DOHH2 (cell line): ENCODE measurements around the gene SF3A1.

Experiments
- CTCF ChIP-seq: fragments of 200-600 bp; sonication (generic); IDR thresholded peaks from one replicate; pipeline ENCODE4 v1.5.1; 2014; ENCODE audit warnings: antibody characterized with exemption, mild to moderate bottlenecking, low read depth, low read length; ENCODE audit not compliant: poor library complexity, severe bottlenecking
- EZH2phosphoT487 ChIP-seq: fragments of 200-600 bp; sonication (generic); IDR thresholded peaks from 2 replicates; pipeline ENCODE4 v1.6.1; 2017; ENCODE audit warnings: borderline replicate concordance, mild to moderate bottlenecking, antibody characterized with exemption, low read length, moderate library complexity, mixed read lengths

GRCh38 chr22:30282616-30283046 is 74.1 kb downstream of the SF3A1 start:
- TF ChIP-seq CTCF (no peak), EZH2phosphoT487 (no peak)
